Measurements from ENCODE around the gene FOXO6. TPM values are rescaled to one million over a fixed set of nuclear protein-coding genes. Genes with fewer than 3 reads are reported as not detected.

FOXO6 gene
- total and polyA plus RNA-seq, 2 donors (not counting 1 experiment from before 2014, with no cell fraction given): under 0.01 TPM; not detected in 1

DNA sequence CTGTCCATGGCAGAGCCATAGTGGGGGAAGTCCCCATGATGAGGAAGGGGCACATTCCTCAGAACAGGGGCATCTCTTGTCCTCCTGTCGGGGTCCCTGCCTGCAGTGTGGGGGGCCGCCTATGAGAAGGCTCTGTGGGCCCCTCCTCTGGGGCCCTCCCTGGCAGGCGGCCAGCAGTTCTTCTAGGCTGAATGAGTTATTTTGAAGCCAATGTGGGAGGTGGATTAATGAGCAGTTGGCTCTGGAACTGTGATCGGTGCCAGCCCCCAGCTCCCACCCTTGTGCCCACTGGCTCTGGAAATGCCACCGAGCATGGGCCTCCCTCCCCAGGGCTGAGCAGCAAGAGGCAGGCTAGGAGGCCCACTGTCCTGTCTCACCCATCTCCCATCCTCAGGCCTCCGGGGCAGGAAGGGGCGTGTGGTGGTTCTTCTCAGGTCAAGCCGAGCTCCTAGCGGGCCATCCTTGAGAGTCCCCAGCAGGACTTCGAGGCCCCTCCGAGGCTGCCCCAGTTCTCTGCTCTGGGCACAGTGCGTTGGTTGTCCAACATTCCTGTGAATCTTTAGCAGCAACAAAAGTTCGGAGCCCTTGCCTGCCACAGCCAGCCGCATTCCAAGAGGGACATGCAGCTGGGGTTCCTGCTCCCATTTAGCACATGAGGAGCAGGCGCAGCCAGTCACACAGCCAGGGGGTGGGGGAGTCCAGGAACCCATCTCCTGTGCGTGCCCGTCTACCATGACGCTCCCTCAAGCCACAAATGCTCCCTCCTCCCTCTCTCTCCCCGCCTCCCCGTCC is 66.1 kb downstream of the FOXO6 start:
- no peaks in the 10 kb centered on the region for H3K27me3 ChIP-seq (ENCODE audit: control insufficient read depth, insufficient read depth, low read length)
- no peak overlapping the region for H2AFZ ChIP-seq (ENCODE audit: low read length)
- no peak overlapping the region for H3K27ac ChIP-seq (ENCODE audit: insufficient read depth, low read length)
- H3K36me3 ChIP-seq (ENCODE audit: control insufficient read depth, insufficient read depth, low read length): no peaks in the 10 kb centered on the region
- no peak overlapping the region for H3K4me3 ChIP-seq (replicated peaks in 1 of 4; ENCODE audit: control extremely low read depth in 1 of 4, insufficient read depth in 1 of 4, low read depth in 3 of 4, low read length in 4 of 4)
- no peaks in the 10 kb centered on the region for H3K79me2 ChIP-seq (ENCODE audit: control insufficient read depth, insufficient read depth, low read length)
- DNase-seq (ENCODE audit: low read depth in 2 of 2): no peak
- no peak overlapping the region for H3K4me2 ChIP-seq (ENCODE audit: extremely low read depth, insufficient read depth, low read length)
- no peaks in the 10 kb centered on the region for H3K9me3 ChIP-seq (ENCODE audit: control insufficient read depth, insufficient read depth, low read depth, low read length)
- TF ChIP-seq EZH2 (IDR thresholded peaks at IDR 0.05; ENCODE audit: low read length, missing control alignments): no peak
- TF ChIP-seq, protein P1, sequence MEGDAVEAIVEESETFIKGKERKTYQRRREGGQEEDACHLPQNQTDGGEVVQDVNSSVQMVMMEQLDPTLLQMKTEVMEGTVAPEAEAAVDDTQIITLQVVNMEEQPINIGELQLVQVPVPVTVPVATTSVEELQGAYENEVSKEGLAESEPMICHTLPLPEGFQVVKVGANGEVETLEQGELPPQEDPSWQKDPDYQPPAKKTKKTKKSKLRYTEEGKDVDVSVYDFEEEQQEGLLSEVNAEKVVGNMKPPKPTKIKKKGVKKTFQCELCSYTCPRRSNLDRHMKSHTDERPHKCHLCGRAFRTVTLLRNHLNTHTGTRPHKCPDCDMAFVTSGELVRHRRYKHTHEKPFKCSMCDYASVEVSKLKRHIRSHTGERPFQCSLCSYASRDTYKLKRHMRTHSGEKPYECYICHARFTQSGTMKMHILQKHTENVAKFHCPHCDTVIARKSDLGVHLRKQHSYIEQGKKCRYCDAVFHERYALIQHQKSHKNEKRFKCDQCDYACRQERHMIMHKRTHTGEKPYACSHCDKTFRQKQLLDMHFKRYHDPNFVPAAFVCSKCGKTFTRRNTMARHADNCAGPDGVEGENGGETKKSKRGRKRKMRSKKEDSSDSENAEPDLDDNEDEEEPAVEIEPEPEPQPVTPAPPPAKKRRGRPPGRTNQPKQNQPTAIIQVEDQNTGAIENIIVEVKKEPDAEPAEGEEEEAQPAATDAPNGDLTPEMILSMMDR (conservative IDR thresholded peaks at IDR 0.05 in 1 of 2, IDR thresholded peaks at IDR 0.05 in 1 of 2; ENCODE audit: low read depth in 1 of 2, low read length in 2 of 2): no peak
- no peak overlapping the region for H3K9ac ChIP-seq (ENCODE audit: insufficient read depth, low read length)
- no peaks in the 10 kb centered on the region for H4K20me1 ChIP-seq (ENCODE audit: control insufficient read depth, extremely low read depth, insufficient read depth, low read length)
- peaks cover 2% of the 10 kb centered on the region for H3K4me1 ChIP-seq (ENCODE audit: control insufficient read depth, extremely low read depth, insufficient read depth, low read length)

DNA sequence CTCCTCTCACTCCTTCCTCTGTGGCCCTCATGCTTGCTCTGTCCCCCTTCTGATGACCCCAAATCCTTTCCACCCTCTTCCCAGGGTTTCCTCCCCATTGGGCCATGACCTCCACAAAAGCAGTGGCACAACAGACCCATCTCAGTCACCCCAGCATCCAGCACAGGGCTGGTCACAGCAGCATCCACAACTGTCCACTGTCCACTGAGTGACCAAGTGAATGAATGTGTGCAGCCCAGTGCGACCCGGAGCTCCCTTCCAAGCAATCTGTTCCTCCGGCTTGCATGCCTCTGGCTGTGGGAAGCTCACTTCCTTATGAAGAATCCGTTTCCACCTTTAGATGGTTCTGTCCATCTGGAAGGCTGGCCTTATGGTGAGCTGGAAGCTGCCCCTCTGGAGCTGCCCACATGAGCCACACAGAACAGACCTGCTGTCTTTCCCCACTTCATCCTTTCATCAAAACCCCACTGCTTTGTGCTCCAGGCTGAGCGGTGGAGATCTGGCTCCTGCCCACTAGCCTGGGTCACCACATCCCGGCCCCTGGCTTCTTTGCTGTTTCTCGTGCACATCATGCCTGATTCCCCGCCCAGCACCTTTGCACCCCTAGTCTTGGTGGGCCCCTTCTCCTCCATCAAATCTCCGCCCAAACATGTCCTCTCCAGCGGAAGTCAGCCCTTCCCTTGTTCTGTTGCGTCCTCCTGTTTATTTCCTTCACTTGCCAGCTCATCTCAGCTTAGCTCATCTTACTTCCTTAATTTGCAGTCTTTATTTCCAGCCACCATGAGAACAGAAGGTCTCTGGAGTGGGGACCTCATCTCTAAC is 66.9 kb downstream of the FOXO6 start:
- DNase-seq (ENCODE audit: low read depth in 2 of 2): no peak
- peaks cover 9% of the 10 kb centered on the region for H3K4me1 ChIP-seq (ENCODE audit: control insufficient read depth, extremely low read depth, insufficient read depth, low read length)
- no peak overlapping the region for H3K27ac ChIP-seq (ENCODE audit: insufficient read depth, low read length)
- H3K4me2 ChIP-seq (ENCODE audit: extremely low read depth, insufficient read depth, low read length): no peak overlapping the region
- H3K9me3 ChIP-seq (ENCODE audit: control insufficient read depth, insufficient read depth, low read depth, low read length): no peaks in the 10 kb centered on the region
- no peak overlapping the region for H3K9ac ChIP-seq (ENCODE audit: insufficient read depth, low read length)
- TF ChIP-seq EZH2 (IDR thresholded peaks at IDR 0.05; ENCODE audit: low read length, missing control alignments): no peak
- TF ChIP-seq, protein P1 (conservative IDR thresholded peaks at IDR 0.05 in 1 of 2, IDR thresholded peaks at IDR 0.05 in 1 of 2; ENCODE audit: low read depth in 1 of 2, low read length in 2 of 2): no peak
- no peak overlapping the region for H2AFZ ChIP-seq (ENCODE audit: low read length)
- no peaks in the 10 kb centered on the region for H3K27me3 ChIP-seq (ENCODE audit: control insufficient read depth, insufficient read depth, low read length)
- no peaks in the 10 kb centered on the region for H3K79me2 ChIP-seq (ENCODE audit: control insufficient read depth, insufficient read depth, low read length)
- H3K36me3 ChIP-seq (ENCODE audit: control insufficient read depth, insufficient read depth, low read length): no peaks in the 10 kb centered on the region
- H3K4me3 ChIP-seq (replicated peaks in 1 of 4; ENCODE audit: control extremely low read depth in 1 of 4, insufficient read depth in 1 of 4, low read depth in 3 of 4, low read length in 4 of 4): no peak overlapping the region
- H4K20me1 ChIP-seq (ENCODE audit: control insufficient read depth, extremely low read depth, insufficient read depth, low read length): no peaks in the 10 kb centered on the region

Data from fibroblast of lung (primary cell).